ENCODE measurements around the gene USP17L20.
"Not testable (repeated sequence)": the region's sequence is repeated elsewhere in the genome, so short reads cannot be mapped to it uniquely, and the experiment has no call there.

The USP17L20 gene, protein sequence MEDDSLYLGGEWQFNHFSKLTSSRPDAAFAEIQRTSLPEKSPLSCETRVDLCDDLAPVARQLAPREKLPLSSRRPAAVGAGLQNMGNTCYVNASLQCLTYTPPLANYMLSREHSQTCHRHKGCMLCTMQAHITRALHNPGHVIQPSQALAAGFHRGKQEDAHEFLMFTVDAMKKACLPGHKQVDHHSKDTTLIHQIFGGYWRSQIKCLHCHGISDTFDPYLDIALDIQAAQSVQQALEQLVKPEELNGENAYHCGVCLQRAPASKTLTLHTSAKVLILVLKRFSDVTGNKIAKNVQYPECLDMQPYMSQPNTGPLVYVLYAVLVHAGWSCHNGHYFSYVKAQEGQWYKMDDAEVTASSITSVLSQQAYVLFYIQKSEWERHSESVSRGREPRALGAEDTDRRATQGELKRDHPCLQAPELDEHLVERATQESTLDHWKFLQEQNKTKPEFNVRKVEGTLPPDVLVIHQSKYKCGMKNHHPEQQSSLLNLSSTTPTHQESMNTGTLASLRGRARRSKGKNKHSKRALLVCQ

DNA sequence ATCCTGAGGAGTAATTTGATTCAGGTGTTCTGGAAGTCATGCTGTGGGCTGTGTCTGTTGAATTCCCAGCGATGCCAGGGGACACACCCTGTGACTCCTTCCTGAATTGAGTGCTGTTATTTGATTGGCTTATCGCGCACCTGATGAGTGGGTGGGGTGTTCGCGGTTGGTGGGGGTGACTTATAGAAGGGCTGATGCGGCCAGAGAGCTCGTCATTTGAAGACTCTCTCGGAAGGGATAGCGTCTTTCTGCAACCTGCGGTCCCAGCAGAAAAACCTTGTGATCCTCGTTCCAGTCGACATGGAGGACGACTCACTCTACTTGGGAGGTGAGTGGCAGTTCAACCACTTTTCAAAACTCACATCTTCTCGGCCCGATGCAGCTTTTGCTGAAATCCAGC lies at the start of gene USP17L20:
TSS of gene USP17L20 (plus strand) at position 301 of the 400 bp plus-strand sequence. CDS start at position 301, 0 bp downstream.
- DNase-seq (ENCODE audit: low spot score) = not testable (repeated sequence)

DNA sequence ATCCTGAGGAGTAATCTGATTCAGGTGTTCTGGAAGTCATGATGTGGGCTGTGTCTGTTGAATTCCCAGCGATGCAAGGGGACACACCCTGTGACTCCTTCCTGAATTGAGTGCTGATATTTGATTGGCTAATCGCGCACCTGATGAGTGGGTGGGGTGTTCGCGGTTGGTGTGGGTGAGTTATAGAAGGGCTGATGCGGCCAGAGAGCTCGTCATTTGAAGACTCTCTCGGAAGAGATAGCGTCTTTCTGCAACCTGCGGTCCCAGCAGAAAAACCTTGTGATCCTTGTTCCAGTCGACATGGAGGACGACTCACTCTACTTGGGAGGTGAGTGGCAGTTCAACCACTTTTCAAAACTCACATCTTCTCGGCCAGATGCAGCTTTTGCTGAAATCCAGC lies 47.6 kb upstream of the USP17L20 start, which contains the start of gene USP17L10:
TSS of gene USP17L10 (plus strand) at position 301 of the 400 bp plus-strand sequence. CDS start at position 301, 0 bp downstream.
- not testable (repeated sequence) for DNase-seq (ENCODE audit: low spot score)

DNA sequence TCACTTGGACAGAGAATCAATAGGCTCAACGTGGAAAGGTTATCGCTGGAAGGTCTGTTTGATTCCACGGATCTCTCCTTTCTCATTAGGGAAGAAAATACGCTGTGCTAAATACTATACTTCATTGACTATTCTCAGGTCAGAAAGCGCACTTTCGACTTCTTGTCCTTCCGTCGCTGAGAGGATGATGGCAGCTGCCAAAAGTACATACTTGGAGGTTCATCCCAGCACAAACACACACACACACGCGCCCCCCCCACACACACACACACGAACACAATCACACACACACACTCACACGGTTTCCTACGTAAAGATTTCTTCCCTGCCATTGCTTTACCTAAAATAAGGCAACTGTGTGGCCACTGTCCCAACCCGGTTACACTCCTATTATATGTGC lies 43.2 kb upstream of the USP17L20 start:
- DNase-seq (ENCODE audit: low spot score) = not testable (repeated sequence)

DNA sequence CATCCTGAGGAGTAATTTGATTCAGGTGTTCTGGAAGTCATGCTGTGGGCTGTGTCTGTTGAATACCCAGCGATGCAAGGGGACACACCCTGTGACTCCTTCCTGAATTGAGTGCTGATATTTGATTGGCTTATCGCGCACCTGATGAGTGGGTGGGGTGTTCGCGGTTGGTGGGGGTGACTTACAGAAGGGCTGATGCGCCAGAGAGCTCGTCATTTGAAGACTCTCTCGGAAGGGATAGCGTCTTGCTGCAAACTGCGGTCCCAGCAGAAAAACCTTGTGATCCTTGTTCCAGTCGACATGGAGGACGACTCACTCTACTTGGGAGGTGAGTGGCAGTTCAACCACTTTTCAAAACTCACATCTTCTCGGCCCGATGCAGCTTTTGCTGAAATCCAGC lies 42.8 kb upstream of the USP17L20 start, which contains the start of gene USP17L11:
TSS of gene USP17L11 (plus strand) at position 301 of the 400 bp plus-strand sequence. CDS start at position 301, 0 bp downstream.
- not testable (repeated sequence) for DNase-seq (ENCODE audit: low spot score)

DNA sequence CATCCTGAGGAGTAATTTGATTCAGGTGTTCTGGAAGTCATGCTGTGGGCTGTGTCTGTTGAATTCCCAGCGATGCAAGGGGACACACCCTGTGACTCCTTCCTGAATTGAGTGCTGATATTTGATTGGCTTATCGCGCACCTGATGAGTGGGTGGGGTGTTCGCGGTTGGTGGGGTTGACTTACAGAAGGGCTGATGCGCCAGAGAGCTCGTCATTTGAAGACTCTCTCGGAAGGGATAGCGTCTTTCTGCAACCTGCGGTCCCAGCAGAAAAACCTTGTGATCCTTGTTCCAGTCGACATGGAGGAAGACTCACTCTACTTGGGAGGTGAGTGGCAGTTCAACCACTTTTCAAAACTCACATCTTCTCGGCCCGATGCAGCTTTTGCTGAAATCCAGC lies 38.1 kb upstream of the USP17L20 start, which contains the start of gene USP17L12:
TSS of gene USP17L12 (plus strand) at position 301 of the 400 bp plus-strand sequence. CDS start at position 301, 0 bp downstream.
- not testable (repeated sequence) for DNase-seq (ENCODE audit: low spot score)

DNA sequence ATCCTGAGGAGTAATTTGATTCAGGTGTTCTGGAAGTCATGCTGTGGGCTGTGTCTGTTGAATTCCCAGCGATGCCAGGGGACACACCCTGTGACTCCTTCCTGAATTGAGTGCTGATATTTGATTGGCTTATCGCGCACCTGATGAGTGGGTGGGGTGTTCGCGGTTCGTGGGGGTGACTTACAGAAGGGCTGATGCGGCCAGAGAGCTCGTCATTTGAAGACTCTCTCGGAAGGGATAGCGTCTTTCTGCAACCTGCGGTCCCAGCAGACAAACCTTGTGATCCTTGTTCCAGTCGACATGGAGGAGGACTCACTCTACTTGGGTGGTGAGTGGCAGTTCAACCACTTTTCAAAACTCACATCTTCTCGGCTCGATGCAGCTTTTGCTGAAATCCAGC lies 33.3 kb upstream of the USP17L20 start, which contains the start of gene USP17L13:
TSS of gene USP17L13 (plus strand) at position 301 of the 400 bp plus-strand sequence. CDS start at position 301, 0 bp downstream.
- DNase-seq (ENCODE audit: low spot score) = not testable (repeated sequence)

DNA sequence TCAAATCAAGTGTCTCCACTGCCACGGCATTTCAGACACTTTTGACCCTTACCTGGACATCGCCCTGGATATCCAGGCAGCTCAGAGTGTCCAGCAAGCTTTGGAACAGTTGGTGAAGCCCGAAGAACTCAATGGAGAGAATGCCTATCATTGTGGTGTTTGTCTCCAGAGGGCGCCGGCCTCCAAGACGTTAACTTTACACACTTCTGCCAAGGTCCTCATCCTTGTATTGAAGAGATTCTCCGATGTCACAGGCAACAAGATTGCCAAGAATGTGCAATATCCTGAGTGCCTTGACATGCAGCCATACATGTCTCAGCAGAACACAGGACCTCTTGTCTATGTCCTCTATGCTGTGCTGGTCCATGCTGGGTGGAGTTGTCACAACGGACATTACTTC lies 27.7 kb upstream of the USP17L20 start:
- not testable (repeated sequence) for DNase-seq (ENCODE audit: low spot score)

DNA sequence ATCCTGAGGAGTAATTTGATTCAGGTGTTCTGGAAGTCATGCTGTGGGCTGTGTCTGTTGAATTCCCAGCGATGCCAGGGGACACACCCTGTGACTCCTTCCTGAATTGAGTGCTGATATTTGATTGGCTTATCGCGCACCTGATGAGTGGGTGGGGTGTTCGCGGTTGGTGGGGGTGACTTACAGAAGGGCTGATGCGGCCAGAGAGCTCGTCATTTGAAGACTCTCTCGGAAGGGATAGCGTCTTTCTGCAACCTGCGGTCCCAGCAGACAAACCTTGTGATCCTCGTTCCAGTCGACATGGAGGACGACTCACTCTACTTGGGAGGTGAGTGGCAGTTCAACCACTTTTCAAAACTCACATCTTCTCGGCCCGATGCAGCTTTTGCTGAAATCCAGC lies 23.8 kb upstream of the USP17L20 start, which contains the start of gene USP17L15:
TSS of gene USP17L15 (plus strand) at position 301 of the 400 bp plus-strand sequence. CDS start at position 301, 0 bp downstream.
- not testable (repeated sequence) for DNase-seq (ENCODE audit: low spot score)

DNA sequence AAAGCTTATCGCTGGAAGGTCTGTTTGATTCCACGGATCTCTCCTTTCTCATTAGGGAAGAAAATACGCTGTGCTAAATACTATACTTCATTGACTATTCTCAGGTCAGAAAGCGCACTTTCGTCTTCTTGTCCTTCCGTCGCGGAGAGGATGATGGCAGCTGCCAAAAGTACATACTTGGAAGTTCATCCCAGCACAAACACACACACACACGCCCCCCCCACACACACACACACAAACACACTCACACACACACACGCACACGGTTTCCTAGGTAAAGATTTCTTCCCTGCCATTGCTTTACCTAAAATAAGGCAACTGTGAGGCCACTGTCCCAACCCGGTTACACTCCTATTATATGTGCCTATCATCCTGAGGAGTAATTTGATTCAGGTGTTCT lies 19.5 kb upstream of the USP17L20 start:
- not testable (repeated sequence) for DNase-seq (ENCODE audit: low spot score)

DNA sequence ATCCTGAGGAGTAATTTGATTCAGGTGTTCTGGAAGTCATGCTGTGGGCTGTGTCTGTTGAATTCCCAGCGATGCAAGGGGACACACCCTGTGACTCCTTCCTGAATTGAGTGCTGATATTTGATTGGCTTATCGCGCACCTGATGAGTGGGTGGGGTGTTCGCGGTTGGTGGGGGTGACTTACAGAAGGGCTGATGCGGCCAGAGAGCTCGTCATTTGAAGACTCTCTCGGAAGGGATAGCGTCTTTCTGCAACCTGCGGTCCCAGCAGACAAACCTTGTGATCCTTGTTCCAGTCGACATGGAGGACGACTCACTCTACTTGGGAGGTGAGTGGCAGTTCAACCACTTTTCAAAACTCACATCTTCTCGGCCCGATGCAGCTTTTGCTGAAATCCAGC lies 14.3 kb upstream of the USP17L20 start, which contains the start of gene USP17L17:
TSS of gene USP17L17 (plus strand) at position 301 of the 400 bp plus-strand sequence. CDS start at position 301, 0 bp downstream.
- DNase-seq (ENCODE audit: low spot score) = not testable (repeated sequence)

DNA sequence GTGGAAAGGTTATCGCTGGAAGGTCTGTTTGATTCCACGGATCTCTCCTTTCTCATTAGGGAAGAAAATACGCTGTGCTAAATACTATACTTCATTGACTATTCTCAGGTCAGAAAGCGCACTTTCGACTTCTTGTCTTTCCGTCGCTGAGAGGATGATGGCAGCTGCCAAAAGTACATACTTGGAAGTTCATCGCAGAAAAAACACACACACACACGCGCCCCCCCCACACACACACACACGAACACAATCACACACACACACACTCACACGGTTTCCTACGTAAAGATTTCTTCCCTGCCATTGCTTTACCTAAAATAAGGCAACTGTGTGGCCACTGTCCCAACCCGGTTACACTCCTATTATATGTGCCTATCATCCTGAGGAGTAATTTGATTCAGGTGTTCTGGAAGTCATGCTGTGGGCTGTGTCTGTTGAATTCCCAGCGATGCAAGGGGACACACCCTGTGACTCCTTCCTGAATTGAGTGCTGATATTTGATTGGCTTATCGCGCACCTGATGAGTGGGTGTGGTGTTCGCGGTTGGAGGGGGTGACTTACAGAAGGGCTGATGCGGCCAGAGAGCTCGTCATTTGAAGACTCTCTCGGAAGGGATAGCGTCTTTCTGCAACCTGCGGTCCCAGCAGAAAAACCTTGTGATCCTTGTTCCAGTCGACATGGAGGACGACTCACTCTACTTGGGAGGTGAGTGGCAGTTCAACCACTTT lies 9.8 kb upstream of the USP17L20 start, which contains the start of gene USP17L18:
TSS of gene USP17L18 (plus strand) at position 678 of the 728 bp plus-strand sequence. CDS start at position 678, 0 bp downstream.
- DNase-seq (ENCODE audit: low spot score) = not testable (repeated sequence)

DNA sequence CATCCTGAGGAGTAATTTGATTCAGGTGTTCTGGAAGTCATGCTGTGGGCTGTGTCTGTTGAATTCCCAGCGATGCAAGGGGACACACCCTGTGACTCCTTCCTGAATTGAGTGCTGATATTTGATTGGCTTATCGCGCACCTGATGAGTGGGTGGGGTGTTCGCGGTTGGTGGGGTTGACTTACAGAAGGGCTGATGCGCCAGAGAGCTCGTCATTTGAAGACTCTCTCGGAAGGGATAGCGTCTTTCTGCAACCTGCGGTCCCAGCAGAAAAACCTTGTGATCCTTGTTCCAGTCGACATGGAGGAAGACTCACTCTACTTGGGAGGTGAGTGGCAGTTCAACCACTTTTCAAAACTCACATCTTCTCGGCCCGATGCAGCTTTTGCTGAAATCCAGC lies 4.8 kb upstream of the USP17L20 start, which contains the start of gene USP17L19:
TSS of gene USP17L19 (plus strand) at position 301 of the 400 bp plus-strand sequence. CDS start at position 301, 0 bp downstream.
- not testable (repeated sequence) for DNase-seq (ENCODE audit: low spot score)

DNA sequence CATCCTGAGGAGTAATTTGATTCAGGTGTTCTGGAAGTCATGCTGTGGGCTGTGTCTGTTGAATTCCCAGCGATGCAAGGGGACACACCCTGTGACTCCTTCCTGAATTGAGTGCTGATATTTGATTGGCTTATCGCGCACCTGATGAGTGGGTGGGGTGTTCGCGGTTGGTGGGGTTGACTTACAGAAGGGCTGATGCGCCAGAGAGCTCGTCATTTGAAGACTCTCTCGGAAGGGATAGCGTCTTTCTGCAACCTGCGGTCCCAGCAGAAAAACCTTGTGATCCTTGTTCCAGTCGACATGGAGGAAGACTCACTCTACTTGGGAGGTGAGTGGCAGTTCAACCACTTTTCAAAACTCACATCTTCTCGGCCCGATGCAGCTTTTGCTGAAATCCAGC lies 4.6 kb downstream of the USP17L20 start, which contains the start of gene USP17L21:
TSS of gene USP17L21 (plus strand) at position 301 of the 400 bp plus-strand sequence. CDS start at position 301, 0 bp downstream.
- not testable (repeated sequence) for DNase-seq (ENCODE audit: low spot score)

DNA sequence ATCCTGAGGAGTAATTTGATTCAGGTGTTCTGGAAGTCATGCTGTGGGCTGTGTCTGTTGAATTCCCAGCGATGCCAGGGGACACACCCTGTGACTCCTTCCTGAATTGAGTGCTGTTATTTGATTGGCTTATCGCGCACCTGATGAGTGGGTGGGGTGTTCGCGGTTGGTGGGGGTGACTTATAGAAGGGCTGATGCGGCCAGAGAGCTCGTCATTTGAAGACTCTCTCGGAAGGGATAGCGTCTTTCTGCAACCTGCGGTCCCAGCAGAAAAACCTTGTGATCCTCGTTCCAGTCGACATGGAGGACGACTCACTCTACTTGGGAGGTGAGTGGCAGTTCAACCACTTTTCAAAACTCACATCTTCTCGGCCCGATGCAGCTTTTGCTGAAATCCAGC lies 9.4 kb downstream of the USP17L20 start, which contains the start of gene USP17L22:
TSS of gene USP17L22 (plus strand) at position 301 of the 400 bp plus-strand sequence. CDS start at position 301, 0 bp downstream.
- DNase-seq (ENCODE audit: low spot score) = not testable (repeated sequence)

DNA sequence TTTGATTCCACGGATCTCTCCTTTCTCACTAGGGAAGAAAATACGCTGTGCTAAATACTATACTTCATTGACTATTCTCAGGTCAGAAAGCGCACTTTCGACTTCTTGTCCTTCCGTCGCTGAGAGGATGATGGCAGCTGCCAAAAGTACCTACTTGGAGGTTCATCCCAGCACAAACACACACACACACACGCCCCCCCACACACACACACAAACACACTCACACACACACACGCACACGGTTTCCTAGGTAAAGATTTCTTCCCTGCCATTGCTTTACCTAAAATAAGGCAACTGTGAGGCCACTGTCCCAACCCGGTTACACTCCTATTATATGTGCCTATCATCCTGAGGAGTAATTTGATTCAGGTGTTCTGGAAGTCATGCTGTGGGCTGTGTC lies 13.8 kb downstream of the USP17L20 start:
- not testable (repeated sequence) for DNase-seq (ENCODE audit: low spot score)

Data from germinal center (tissue), 1 donor.